Epithelial cell of esophagus (primary cell): ENCODE results near the gene RPS21.
A peak's percentile ranks its signal among the peaks of the same experiment; 100 is the strongest.

Source experiments
- DNase-seq: peaks from one replicate; pipeline ENCODE4 v3.0.0; 2010; ENCODE audit warnings: low read depth
- H3K4me3 ChIP-seq: 2 replicates; pipeline ENCODE4 v1.5.1; 2011; ENCODE audit warnings: mild to moderate bottlenecking, low read length, control low read depth
- CTCF ChIP-seq: IDR thresholded peaks from 2 replicates; pipeline ENCODE4 v1.5.1; 2011; ENCODE audit warnings: low read depth, mild to moderate bottlenecking, low read length, control low read depth, inconsistent platforms; ENCODE audit not compliant: insufficient read depth; ENCODE audit errors: missing control alignments

The RPS21 gene

GRCh38 chr20:62353289-62354030 is 33.4 kb upstream of the RPS21 start:
- no peak overlapping the region for H3K4me3 ChIP-seq
- no peak for TF ChIP-seq CTCF
- no peak for DNase-seq

DNA sequence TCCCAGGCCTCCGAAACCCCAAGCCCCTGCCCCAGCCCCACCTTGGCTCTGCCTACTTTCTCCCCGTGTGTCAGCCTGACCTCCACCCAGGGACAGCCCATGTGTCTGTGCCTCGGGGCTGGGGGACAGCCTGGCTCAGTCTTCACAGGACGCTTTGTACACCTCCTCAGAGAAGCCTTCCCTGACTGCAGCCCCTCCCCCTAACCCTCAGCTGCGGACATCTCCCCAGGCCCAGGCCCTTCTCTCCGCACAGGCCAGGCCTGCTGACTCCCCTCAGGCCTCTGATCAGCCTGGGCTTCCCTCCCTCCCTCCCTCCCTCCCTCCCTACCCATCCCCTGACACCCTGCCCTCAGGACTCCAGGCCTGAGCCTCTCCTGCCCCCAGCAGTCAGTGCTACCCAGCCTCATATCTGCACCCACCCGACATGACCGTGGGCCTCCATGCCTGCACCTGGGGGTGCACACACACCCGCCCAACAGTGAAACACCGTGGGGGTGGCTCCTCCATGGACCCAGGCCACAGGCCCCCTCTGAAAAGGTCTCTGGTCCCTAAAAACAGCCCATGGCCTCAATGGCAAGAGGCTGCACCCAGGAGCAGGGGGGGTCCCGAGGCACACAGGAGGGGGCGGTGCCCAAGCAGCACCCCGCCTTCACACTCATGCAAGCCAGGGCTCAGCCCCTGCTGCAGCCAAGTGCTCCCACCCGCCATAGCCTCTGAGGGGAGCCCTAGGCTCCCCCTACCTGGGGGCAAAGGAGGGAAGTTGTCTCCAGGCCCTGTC is 32.7 kb upstream of the RPS21 start:
- DNase-seq: no peak
- no peak overlapping the region for H3K4me3 ChIP-seq
- TF ChIP-seq CTCF: no peak

- H3K4me3 ChIP-seq: peak overlapping the region; percentile 20
- no peak for TF ChIP-seq CTCF
Measured at GRCh38 chr20:62354811-62355341, 32.0 kb upstream of the RPS21 start.

GRCh38 chr20:62355516-62355877 is 31.4 kb upstream of the RPS21 start:
- peak; percentile 61 for DNase-seq
- peak overlapping the region; percentile 20 for H3K4me3 ChIP-seq
- TF ChIP-seq CTCF: no peak

More at GRCh38 chr20:62354811-62355341, 32.0 kb upstream of the RPS21 start:
- no peak for DNase-seq

- H3K4me3 ChIP-seq: no peak overlapping the region
- no peak for TF ChIP-seq CTCF
- no peak for DNase-seq
Measured at GRCh38 chr20:62355878-62356588, 30.9 kb upstream of the RPS21 start.

GRCh38 chr20:62356589-62357186 is 30.2 kb upstream of the RPS21 start:
- no peak for DNase-seq
- no peak overlapping the region for H3K4me3 ChIP-seq
- TF ChIP-seq CTCF: no peak
